Measurements from ENCODE around the gene CCNJL. TPM values are rescaled to one million over a fixed set of nuclear protein-coding genes. Genes with fewer than 3 reads are reported as not detected.

Gene CCNJL
- total RNA-seq, 1 experiment from 2014 or later: 17.4 TPM

DNA sequence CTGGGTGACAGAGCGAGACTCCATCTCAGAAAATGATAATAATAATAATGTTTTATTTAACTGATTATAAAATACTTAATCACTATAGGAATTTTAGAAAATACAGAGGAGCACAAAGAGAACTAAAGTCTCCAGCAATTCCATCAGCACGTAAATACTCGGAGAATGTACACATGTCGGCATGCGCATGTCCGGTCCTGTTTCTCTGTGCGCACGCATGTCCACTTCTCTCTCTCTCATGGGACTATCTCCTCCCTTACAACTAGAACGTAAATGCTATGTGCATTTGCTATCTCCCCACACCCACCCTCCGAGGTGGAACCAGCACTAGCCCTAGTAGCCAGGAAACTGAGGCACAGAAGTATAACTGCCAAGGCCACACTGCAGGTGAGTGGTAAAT lies 19.0 kb downstream of the CCNJL start:
- TF ChIP-seq, protein P1, sequence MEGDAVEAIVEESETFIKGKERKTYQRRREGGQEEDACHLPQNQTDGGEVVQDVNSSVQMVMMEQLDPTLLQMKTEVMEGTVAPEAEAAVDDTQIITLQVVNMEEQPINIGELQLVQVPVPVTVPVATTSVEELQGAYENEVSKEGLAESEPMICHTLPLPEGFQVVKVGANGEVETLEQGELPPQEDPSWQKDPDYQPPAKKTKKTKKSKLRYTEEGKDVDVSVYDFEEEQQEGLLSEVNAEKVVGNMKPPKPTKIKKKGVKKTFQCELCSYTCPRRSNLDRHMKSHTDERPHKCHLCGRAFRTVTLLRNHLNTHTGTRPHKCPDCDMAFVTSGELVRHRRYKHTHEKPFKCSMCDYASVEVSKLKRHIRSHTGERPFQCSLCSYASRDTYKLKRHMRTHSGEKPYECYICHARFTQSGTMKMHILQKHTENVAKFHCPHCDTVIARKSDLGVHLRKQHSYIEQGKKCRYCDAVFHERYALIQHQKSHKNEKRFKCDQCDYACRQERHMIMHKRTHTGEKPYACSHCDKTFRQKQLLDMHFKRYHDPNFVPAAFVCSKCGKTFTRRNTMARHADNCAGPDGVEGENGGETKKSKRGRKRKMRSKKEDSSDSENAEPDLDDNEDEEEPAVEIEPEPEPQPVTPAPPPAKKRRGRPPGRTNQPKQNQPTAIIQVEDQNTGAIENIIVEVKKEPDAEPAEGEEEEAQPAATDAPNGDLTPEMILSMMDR (IDR thresholded peaks at IDR 0.05; ENCODE audit: unreplicated experiment): no peak
- no TSS peak for BruUV-seq (replicated peaks)
- intact Hi-C loops (cut with micrococcal nuclease; ENCODE audit: unreplicated experiment): no loop called here
- H3K27me3 Mint-ChIP-seq (ENCODE audit: unreplicated experiment): no peaks in the 10 kb centered on the region
- H3K9me3 Mint-ChIP-seq (ENCODE audit: low read depth, unreplicated experiment): no peaks in the 10 kb centered on the region
- H3K36me3 Mint-ChIP-seq (ENCODE audit: insufficient read depth, unreplicated experiment): peaks cover 6% of the 10 kb centered on the region
- DNase-seq: no peak
- H3K4me1 Mint-ChIP-seq (ENCODE audit: low read depth, unreplicated experiment): peaks cover 46% of the 10 kb centered on the region
- H3K4me3 Mint-ChIP-seq (ENCODE audit: low read depth, unreplicated experiment): no peak overlapping the region
- no peak overlapping the region for H3K27ac Mint-ChIP-seq (ENCODE audit: unreplicated experiment)
- CTCF ChIA-PET: no interaction called here

DNA sequence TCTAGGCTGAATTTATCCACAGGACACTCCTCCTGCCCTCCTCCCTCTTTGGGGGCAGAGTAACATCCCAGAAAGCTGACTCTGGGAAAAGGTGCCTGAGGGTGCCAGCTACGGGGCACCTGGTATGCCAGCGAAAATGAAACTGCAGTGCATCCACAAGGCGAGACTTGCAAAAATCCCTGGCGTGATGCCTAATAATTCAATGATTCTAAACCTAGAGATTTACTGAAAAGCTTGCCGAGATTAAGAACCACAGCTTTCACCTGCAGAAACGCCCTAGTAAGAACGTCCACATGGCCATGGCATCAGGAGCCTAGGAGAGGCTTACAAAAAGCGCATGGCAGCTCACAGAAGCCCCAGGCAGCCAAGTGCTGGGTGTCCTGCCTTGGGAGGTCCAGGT lies 20.9 kb downstream of the CCNJL start:
- CTCF ChIA-PET: interaction anchor here (0.9 kb wide), 1 partner anchor 270 kb away, joined by 3 read pairs; no protein-coding TSS in a partner anchor
- BruUV-seq (replicated peaks): no TSS peak
- Mint-ChIP-seq H3K9me3 (ENCODE audit: low read depth, unreplicated experiment) (no peaks in the 10 kb centered on the region), H3K27ac (ENCODE audit: unreplicated experiment) (no peak overlapping the region), H3K4me1 (ENCODE audit: low read depth, unreplicated experiment) (peaks cover 63% of the 10 kb centered on the region), H3K27me3 (ENCODE audit: unreplicated experiment) (no peaks in the 10 kb centered on the region), H3K36me3 (ENCODE audit: insufficient read depth, unreplicated experiment) (peaks cover 6% of the 10 kb centered on the region), H3K4me3 (ENCODE audit: low read depth, unreplicated experiment) (no peak overlapping the region)
- intact Hi-C loops (cut with micrococcal nuclease; ENCODE audit: unreplicated experiment): no loop called here
- TF ChIP-seq, protein P1 (IDR thresholded peaks at IDR 0.05; ENCODE audit: unreplicated experiment): no peak
- DNase-seq: no peak

DNA sequence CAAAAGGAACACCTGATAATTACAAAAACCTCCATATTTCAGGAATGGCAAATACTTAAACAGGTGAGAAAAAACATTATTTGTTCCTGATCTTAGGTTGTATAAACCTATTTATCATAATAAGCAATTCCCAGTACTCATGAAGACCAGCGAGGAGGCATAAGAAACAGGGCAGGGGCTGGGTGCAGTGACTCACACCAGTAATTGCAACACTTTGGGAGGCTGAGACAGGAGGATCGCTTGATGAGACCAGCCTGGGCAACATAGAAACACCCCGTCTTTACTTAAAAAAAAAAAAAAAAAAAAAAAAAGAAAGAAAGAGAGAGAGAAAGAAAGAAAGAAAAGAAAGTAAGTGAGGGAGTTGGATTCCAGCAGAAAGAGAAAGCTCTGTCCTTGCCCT lies 21.6 kb downstream of the CCNJL start:
- DNase-seq: no peak
- peaks cover 63% of the 10 kb centered on the region for H3K4me1 Mint-ChIP-seq (ENCODE audit: low read depth, unreplicated experiment)
- H3K36me3 Mint-ChIP-seq (ENCODE audit: insufficient read depth, unreplicated experiment): peaks cover 6% of the 10 kb centered on the region
- CTCF ChIA-PET: no interaction called here
- intact Hi-C loops (cut with micrococcal nuclease; ENCODE audit: unreplicated experiment): no loop called here
- BruUV-seq (replicated peaks): no TSS peak
- H3K27ac Mint-ChIP-seq (ENCODE audit: unreplicated experiment): no peak overlapping the region
- H3K27me3 Mint-ChIP-seq (ENCODE audit: unreplicated experiment): no peaks in the 10 kb centered on the region
- no peak overlapping the region for H3K4me3 Mint-ChIP-seq (ENCODE audit: low read depth, unreplicated experiment)
- no peaks in the 10 kb centered on the region for H3K9me3 Mint-ChIP-seq (ENCODE audit: low read depth, unreplicated experiment)
- TF ChIP-seq, protein P1 (IDR thresholded peaks at IDR 0.05; ENCODE audit: unreplicated experiment): no peak

DNA sequence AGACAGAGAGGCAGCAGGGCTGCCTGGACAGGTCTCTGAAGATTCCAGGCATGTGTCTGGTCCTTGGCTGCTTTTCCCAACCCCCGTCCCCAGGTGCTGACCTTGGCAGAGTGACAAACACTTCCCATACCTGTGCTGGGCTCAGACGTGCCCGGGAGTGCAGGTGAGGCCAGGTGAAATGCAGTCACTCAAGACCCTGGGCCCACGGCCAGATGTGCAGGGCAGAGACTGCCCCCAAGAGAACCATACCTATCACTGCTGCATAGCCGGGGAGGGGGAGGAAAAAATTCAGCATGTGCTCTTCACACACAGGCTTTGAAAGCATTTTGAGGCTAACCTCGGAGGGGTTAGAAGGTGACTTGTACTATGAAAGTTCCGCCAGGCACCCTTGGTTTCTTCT lies 22.6 kb downstream of the CCNJL start:
- Mint-ChIP-seq H3K36me3 (ENCODE audit: insufficient read depth, unreplicated experiment) (peaks cover 6% of the 10 kb centered on the region), H3K27me3 (ENCODE audit: unreplicated experiment) (no peaks in the 10 kb centered on the region), H3K4me1 (ENCODE audit: low read depth, unreplicated experiment) (peaks cover 59% of the 10 kb centered on the region), H3K4me3 (ENCODE audit: low read depth, unreplicated experiment) (no peak overlapping the region), H3K27ac (ENCODE audit: unreplicated experiment) (no peak overlapping the region), H3K9me3 (ENCODE audit: low read depth, unreplicated experiment) (no peaks in the 10 kb centered on the region)
- BruUV-seq (replicated peaks): no TSS peak
- DNase-seq: no peak
- TF ChIP-seq, protein P1 (IDR thresholded peaks at IDR 0.05; ENCODE audit: unreplicated experiment): no peak
- intact Hi-C loops (cut with micrococcal nuclease; ENCODE audit: unreplicated experiment): no loop called here
- CTCF ChIA-PET: no interaction called here

DNA sequence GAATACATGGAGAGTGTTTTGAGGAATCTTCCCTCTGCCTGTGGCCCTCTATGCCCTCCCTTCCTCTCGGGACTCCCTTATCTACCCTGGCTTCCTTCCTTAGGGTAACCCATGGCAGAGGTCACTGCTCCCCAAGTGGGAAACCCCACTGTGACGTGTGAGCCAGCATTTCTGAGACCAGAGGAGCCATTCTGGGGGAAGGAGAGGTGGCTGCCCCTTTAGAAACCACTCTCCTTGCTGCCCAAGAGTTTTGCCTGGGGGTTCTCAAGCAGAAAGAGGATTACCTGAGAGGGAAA lies 23.1 kb downstream of the CCNJL start:
- BruUV-seq (replicated peaks): no TSS peak
- H3K27ac Mint-ChIP-seq (ENCODE audit: unreplicated experiment): no peak overlapping the region
- intact Hi-C loops (cut with micrococcal nuclease; ENCODE audit: unreplicated experiment): no loop called here
- no peaks in the 10 kb centered on the region for H3K9me3 Mint-ChIP-seq (ENCODE audit: low read depth, unreplicated experiment)
- H3K36me3 Mint-ChIP-seq (ENCODE audit: insufficient read depth, unreplicated experiment): peaks cover 6% of the 10 kb centered on the region
- H3K4me3 Mint-ChIP-seq (ENCODE audit: low read depth, unreplicated experiment): no peak overlapping the region
- no peaks in the 10 kb centered on the region for H3K27me3 Mint-ChIP-seq (ENCODE audit: unreplicated experiment)
- TF ChIP-seq, protein P1 (IDR thresholded peaks at IDR 0.05; ENCODE audit: unreplicated experiment): no peak
- DNase-seq: no peak
- CTCF ChIA-PET: no interaction called here
- H3K4me1 Mint-ChIP-seq (ENCODE audit: low read depth, unreplicated experiment): peaks cover 55% of the 10 kb centered on the region

All from Calu3 (cell line).